Stimulated activated CD8-positive, alpha-beta memory T cell treated with anti-CD3 and anti-CD28 coated beads, Interleukin-7, amount 100 ng/mL, for 1 hour (primary cell): Measurements from ENCODE around the gene KHDC4.
"Not testable (repeated sequence)": the region's sequence is repeated elsewhere in the genome, so short reads cannot be mapped to it uniquely, and the experiment has no call there.

Experiments
- DNase-seq, 2 donors: peaks; one replicate each; pipeline ENCODE4 v3.0.0-alpha.2; 2020; ENCODE audit warnings: low read depth in 2 of 2

The KHDC4 gene

DNA sequence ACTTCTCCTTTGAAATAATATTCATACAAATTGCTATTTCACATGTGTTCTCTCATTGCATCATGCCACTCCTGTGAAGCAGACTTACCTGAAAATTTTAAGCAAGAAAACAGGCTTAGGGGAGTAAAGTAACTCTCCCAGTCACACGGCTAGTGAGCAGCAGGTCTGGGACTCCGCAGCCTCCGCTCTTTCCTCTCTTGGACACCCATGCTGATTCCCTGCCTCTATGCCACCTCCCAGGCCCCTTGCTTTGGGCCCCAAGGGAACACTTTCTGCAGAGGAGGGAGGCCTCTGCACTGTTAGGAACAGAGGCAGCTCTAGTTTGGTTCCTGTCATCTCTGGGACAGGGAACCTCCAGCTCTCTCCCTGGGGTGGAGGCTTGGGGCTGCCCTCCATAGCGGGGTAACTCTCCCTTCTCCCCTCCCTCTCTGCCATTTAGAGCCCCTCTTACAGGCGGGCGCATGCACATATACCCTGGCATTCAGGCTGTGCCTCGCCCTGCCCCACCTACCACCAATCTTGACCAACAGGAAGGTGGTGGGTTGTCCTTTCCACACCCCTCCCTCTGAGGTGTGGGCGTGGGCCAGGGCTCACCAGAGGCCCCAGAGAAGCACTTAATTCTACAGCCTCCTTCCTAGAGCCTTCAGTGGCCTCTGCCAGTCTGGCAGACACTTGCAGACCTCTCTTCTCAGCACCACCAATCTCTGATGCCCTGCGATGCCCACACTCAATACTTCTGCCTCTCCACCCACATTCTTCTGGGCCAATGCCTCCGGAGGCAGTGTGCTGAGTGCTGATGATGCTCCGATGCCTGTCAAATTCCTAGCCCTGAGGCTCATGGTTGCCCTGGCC, 7.0 kb upstream of the KHDC4 start, which contains the start of gene RXFP4:
TSS of gene RXFP4 (plus strand) at position 646 of the 852 bp plus-strand sequence. CDS start at position 718, 72 bp downstream.
- DNase-seq, result no peak

DNA sequence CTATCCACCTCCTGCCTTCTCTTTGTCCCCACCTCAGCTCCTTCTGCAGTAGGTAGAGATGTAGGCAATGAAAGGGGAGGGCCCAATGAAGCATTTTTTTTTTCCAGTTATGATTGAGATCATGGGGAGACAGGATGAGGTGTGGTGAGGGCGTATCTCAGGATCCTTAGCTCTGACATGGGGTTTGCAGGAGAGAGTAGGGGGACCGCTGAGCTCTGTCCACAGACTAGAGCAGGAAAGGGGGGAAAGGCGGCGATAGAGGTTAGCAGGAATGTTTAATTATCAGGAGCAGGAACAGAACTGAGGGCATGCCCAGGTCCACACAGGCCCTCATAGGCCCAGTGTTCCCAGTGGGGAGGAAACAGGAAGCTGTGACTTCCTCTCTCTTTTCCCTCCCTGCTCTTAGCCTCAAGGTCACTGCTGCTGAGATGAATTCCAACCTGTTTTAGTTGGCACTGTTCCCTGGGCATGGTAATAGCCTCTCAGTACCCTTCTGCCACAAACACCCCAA, 6.3 kb upstream of the KHDC4 start:
- no peak for DNase-seq

DNA sequence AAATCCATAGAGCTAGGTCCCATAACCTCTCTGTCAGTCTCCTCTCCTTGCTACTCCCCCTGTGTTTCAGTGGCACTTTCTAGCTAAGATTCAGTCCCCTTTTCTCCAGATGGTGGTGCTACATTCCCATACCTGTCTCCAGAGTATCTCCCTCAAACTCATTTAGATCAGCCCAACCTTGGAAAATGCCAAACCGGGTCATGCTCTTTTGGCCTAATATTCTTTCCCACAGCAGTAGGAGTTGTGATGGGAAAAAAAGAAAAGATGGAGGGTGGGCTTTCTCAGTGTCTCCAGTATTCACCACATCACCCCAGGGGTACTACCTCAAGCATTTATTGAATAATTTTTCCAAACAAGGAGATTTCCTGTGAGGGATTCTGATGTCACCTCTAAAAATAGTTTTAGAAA, 4.0 kb upstream of the KHDC4 start:
- DNase-seq, result no peak

- DNase-seq, result no peak
Measured at GRCh38 chr1:155934936-155935590, 850 bp upstream of the KHDC4 start.

- DNase-seq, result no peak
Measured at GRCh38 chr1:155933591-155934096, 569 bp downstream of the KHDC4 start.

DNA sequence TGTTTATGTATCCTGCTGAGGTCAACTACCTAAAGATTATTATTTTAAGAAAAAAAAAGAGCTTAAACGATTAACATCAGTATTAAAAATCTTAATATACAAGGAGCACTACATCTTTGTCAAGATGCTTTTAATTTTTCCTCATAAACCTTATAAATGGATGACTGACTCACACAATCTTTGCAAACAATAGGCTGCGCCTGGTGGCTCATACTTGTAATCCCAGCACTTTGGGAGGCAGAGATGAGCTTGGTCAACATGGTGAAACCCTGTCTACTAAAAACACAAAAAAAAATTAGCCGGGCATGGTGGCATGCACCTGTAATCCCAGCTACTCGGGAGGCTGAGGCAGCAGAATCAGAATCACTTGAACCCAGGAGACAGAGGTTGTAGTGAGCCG, 1.7 kb downstream of the KHDC4 start:
- no peak for DNase-seq

DNA sequence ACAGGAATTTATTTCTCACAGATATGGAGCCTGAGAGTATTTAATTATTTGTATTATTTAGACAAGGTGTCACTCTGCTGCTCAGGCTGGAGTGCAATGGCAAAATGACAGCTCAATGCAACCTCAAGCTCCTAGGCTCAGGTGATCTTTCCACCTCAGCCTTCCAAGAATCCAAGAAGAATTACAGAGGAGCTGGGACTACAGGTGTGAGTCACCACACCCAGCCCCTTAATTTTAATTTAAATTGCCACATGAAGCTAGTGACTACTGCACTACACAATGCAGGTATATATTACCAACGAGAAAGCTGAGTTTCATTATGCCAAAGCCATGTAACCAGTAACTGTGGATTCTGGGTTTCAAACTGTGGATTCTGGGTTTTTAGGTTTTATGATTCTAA, 2.1 kb downstream of the KHDC4 start:
- no peak for DNase-seq

DNA sequence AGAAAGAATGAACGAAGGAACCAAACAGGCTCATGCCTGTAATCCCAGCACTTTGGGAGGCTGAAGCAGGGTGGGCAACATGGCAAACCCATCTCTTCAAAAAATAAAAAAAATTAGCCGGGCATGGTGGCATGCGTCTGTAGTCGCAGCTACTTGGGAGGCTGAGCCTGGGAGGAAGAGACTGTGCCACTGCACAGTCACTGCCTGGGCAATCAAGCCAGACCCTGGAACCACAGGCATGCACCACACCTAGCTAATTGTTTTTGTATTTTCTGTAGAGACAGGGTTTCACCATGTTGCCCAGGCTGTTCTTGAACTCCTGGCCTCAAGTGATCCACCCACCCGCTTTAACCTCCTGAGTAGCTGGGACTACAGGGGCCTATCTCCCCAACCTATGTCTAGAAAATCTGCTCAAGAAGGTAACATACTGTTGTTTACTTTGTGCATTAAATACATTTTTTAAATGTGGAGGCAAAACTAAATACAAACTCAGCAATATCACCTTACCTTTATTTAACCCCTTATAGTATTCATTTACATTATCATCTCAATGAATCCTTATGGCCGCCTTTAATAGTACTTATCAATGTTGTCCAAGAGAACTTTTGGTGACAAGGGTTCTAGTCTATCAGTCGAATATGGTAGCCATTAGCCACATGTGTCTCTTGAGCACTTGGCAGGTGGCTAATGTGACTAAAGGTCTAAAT, 2.7 kb downstream of the KHDC4 start:
- no peak for DNase-seq

DNA sequence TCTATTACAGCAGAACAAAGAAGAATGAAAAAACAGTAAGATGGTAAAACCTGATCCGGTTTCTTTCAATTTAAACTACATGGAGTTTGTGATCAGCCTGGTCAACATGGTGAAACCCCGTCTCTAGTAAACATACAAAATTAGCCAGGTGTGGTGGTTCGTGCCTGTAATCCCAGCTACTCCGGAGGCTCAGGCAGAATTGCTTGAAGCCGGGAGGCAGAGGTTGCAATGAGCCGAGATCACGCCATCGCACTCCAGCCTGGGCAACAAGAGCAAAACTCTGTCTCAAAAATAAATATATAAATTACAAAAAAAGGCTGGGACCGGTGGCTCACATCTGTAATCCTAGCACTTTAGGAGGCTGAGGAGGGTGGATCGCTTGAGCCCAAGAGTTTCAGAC, 3.5 kb downstream of the KHDC4 start:
- not testable (repeated sequence) for DNase-seq

DNA sequence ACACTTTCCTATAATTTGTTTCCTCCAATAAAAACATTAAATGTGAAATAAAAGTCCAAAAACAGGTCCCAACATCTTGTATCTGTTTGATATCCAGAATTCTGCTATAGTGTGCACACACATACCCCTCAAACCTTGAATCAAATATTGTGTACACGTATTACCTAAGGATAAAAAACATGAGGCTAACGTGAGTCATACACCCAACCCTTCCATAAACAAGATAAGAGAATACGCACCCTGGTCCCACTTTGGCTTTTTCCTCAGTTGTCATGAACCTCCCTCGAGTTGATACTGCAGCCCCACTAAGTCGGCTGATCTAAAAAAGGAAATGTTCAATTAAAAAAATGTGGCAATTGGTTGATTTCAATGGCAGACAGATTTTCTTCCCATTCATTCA, 5.2 kb downstream of the KHDC4 start:
- no peak for DNase-seq

- DNase-seq, result no peak
Measured at GRCh38 chr1:155925506-155925905, 8.7 kb downstream of the KHDC4 start.

- no peak for DNase-seq
Measured at GRCh38 chr1:155920717-155921116, 13.5 kb downstream of the KHDC4 start.

- no peak for DNase-seq
Measured at GRCh38 chr1:155919801-155920200, 14.4 kb downstream of the KHDC4 start.

- DNase-seq, result no peak
Measured at GRCh38 chr1:155918660-155919059, 15.6 kb downstream of the KHDC4 start.

DNA sequence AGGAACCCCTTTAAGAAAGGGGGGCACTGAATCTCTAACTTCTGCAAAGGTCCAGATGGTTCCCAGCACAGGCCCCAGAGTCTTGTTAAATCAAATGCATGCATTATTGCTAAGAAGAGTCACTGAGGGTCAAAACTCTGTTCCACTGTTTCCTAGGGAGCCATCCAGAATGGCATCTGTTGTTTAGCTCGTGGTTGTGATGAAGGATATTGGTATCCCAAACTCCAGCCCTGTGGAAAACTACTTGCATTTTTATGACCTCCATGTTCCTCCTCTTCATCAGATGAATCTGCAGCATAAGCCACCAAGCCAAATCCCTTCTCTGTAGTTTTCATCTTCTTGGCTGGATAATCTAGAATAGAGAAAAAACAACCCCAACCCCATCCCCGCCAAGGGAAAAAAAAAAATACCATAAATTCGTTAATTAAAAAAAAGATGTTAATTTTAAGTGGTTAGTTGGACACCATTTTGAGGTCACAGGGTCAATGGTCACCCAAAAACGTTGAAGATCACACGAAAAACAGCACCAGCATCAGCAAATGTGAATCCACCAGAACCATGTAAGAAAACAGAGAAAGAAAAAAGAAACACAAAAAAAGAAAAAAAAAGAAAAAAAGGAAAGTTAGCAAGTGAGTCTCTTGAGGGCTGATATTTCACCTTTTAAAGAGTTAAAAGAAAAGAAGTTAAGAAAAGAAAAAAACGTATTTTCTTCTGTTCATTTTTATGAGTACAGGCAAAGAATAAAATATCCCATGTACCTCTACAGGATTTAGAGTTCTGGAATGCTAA, 20.1 kb downstream of the KHDC4 start:
- no peak for DNase-seq

DNA sequence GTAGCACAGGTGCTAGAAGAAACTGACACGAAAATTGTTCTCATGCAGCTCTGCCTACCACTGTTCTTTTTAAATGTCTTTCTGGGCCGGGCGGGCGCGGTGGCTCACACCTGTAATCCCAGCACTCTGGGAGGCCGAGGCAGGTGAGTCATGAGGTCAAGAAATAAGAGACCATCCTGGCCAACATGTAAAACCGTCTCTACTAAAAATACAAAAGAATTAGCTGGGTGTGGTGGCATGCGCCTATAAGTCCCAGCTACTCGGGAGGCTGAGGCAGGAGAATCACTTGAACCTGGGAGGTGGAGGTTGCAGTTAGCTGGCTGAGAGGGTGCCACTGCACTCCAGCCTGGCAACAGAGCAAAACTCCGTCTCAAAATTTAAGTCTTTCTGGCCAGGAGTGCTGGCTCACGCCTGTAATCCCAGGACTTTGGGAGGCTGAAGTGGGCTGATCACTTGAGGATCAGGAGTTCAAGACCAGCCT, 22.1 kb downstream of the KHDC4 start:
- no peak for DNase-seq

DNA sequence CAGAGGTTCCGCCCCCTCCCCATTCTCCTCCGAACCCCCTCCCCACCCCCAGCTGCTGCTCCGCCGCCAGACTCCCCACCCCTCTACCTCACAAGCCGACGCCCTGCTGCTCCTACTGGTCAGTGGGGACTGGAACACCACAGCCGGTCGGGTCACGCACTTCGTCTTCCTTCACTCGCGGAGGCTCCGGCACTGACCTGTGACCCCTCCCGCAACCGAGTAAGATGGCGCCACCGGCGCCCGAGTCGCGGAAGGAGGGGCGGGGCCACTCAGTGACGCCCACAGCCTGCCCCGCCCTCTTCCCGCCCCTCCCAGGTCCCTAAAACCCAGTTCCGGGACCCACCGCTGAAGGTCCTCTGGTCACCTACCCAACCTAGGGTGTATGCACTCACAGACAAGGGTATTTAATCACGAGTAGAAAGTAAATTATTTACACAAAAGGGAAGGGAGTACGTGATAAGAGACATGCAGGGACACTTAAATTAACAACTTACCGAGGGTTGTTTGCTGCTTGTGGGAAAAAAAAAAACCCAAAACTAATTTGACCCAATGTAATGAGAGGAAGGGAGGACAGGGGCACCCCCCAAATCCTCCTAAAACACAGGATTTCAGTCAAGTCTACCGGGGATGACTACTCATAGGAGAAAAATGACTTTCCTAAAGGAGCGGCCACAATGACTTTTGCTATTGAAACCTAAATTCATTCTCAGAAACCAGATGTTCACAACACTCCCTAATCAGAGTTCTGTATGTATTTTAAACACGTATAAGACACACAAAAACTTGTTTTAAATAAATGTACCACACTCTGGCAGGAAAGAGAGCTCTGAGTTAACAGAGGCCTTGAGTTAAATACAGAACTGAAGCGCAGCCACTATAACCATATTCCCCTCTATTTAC, 22.8 kb downstream of the KHDC4 start, which contains the start of gene RIT1:
TSS of gene RIT1 (minus strand) at position 194 of the 900 bp plus-strand sequence. CDS start 588 bp downstream, outside the sequence.
- DNase-seq, result peak; percentile 65 to 75

- DNase-seq, result no peak
Measured at GRCh38 chr1:155910621-155911121, 23.5 kb downstream of the KHDC4 start.

DNA sequence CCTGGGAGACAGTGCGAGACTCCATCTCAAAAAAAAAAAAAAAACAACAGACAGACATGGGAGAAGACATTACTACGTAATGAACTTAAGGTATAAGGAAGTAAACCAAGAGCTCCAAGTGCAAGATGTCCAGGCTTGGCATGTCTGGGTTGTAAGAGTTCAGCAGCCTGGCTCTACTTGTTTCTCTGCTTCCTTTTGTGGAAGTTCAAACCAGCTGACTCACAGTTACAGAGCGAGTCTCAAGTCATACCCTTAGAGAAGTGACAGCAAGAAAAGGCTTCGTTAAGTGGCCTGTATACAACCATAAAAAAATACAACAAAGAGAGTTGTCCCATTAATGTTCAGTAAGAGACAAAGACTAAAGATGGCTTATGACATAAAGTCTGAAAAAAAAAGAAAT, 24.3 kb downstream of the KHDC4 start:
- no peak for DNase-seq

DNA sequence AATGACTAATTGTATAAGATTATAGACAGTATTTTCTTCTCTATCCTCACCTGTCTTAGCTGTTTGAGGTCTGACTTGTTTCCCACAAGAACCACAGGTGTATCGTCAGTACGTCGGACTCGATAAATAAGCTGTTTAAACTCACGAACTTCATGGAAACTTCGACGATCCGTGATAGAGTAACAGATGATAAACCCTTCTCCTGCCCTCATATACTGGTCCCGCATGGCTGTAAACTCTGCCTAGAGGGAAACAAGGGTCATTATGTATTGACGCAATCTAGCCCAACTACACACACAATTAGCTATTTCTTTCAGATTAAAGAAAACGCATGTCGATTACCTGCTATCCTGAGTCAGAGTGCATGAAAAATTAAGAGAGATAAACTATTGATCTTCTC, 30.0 kb downstream of the KHDC4 start:
- no peak for DNase-seq
